Osteoblast (primary cell): ENCODE measurements around the gene ATXN10. TPM values are rescaled to one million over a fixed set of nuclear protein-coding genes. Genes with fewer than 3 reads are reported as not detected.
A peak's percentile ranks its signal among the peaks of the same experiment; 100 is the strongest.

Experiments
- DNase-seq: peaks from one replicate; pipeline ENCODE4 v3.0.0; 2011; ENCODE audit warnings: low spot score, mixed read lengths; ENCODE audit not compliant: insufficient read length; ENCODE audit errors: missing footprints
- H2AFZ ChIP-seq: 2 replicates; pipeline ENCODE4 v1.6.0; 2011; ENCODE audit warnings: mild to moderate bottlenecking, low read length
- H3K27ac ChIP-seq: 2 replicates; pipeline ENCODE4 v1.5.1; 2011; ENCODE audit warnings: mild to moderate bottlenecking, low read depth, low read length, moderate library complexity
- H3K27me3 ChIP-seq: 2 replicates; pipeline ENCODE4 v1.6.0; 2012; ENCODE audit warnings: mild to moderate bottlenecking, control low read depth, inconsistent platforms, low read length, moderate library complexity; ENCODE audit not compliant: insufficient read depth
- H3K36me3 ChIP-seq: 2 replicates; pipeline ENCODE4 v1.5.1; 2011; ENCODE audit warnings: mild to moderate bottlenecking, low read length, control low read depth, moderate library complexity; ENCODE audit not compliant: insufficient read depth
- H3K4me1 ChIP-seq: 2 replicates; pipeline ENCODE4 v1.5.1; 2011; ENCODE audit warnings: mild to moderate bottlenecking, low read length, control low read depth, moderate library complexity; ENCODE audit not compliant: insufficient read depth
- H3K4me2 ChIP-seq: 2 replicates; pipeline ENCODE4 v1.6.0; 2011; ENCODE audit warnings: mild to moderate bottlenecking, low read length; ENCODE audit not compliant: insufficient read depth
- H3K4me3 ChIP-seq: fragments of 200-600 bp; sonication (generic); 3 replicates; pipeline ENCODE4 v1.5.1; 2012; ENCODE audit warnings: mild to moderate bottlenecking, low read length, inconsistent platforms; ENCODE audit not compliant: insufficient read depth
- H3K79me2 ChIP-seq: 2 replicates; pipeline ENCODE4 v1.6.0; 2012; ENCODE audit warnings: mild to moderate bottlenecking, low read length, control low read depth, inconsistent platforms; ENCODE audit not compliant: insufficient read depth
- H3K9me3 ChIP-seq: 2 replicates; pipeline ENCODE4 v1.5.1; 2011; ENCODE audit warnings: low read depth, low read length, control low read depth
- H4K20me1 ChIP-seq: 2 replicates; pipeline ENCODE4 v1.6.0; 2012; ENCODE audit warnings: mild to moderate bottlenecking, low read length, control low read depth; ENCODE audit not compliant: insufficient read depth
- total RNA-seq: library from RNA; depleted of rRNA; stranded (reverse); fragments of >200 nt; gene quantifications from 2 replicates; pipeline ENCODE4 v1.2.3, GENCODE V29; 2012
- TF ChIP-seq, protein P1 (sequence below): IDR thresholded peaks from 2 replicates; pipeline ENCODE4 v1.5.1; 2011; ENCODE audit warnings: mild to moderate bottlenecking, low read depth, low read length, moderate library complexity; ENCODE audit errors: extremely low read depth

The ATXN10 gene
- total RNA-seq, 1 donor, result 138 TPM

DNA sequence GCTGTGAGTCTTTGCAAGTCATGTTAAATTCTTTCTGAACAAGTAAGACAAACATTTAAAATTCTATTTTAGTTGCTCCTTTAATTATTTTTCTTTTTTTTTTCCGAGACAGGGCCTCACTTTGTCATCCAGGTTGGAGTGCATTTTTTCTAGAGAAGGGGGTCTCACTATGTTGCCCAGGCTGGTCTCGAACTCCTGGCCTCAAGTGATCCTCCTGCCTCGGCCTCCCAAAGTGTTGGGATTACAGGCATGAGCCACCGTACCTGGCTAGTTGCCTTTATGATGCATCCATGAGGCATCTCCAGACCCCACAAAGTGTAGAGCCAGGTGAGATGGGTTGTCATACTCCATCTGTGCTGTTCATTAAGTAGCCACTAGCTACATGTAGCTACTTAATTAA lies 4.4 kb downstream of the ATXN10 start:
- Histone ChIP-seq H3K27me3 (no peaks in the 10 kb centered on the region), H3K4me1 (peaks cover 52% of the 10 kb centered on the region), H3K9me3 (no peaks in the 10 kb centered on the region), H3K79me2 (peaks cover 93% of the 10 kb centered on the region), H3K4me3 (no peak overlapping the region), H3K27ac (peak overlapping the region; percentile 51), H3K4me2 (no peak overlapping the region), H3K36me3 (peaks cover 7% of the 10 kb centered on the region), H4K20me1 (peaks cover 36% of the 10 kb centered on the region), H2AFZ (no peak overlapping the region)
- DNase-seq, result no peak
- TF ChIP-seq, protein P1, sequence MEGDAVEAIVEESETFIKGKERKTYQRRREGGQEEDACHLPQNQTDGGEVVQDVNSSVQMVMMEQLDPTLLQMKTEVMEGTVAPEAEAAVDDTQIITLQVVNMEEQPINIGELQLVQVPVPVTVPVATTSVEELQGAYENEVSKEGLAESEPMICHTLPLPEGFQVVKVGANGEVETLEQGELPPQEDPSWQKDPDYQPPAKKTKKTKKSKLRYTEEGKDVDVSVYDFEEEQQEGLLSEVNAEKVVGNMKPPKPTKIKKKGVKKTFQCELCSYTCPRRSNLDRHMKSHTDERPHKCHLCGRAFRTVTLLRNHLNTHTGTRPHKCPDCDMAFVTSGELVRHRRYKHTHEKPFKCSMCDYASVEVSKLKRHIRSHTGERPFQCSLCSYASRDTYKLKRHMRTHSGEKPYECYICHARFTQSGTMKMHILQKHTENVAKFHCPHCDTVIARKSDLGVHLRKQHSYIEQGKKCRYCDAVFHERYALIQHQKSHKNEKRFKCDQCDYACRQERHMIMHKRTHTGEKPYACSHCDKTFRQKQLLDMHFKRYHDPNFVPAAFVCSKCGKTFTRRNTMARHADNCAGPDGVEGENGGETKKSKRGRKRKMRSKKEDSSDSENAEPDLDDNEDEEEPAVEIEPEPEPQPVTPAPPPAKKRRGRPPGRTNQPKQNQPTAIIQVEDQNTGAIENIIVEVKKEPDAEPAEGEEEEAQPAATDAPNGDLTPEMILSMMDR, result no peak

DNA sequence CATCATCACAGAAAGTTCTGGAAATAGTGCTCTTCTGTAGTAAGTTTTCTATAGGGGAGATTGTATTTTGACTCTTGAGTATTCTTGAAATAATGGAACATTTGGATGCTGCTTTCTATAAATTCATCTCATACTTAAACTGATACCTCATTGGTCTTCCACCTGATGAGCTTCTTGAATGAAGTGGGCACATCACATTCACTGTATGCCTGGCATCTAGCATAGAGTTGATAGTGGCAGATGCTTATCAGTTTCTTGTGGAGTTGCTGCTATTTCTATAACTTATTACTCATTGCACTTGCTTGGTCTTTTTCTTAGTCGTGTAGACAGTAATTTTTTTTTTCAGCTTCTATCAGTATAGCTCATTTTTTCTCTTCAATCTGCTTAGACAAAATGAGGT lies 5.4 kb downstream of the ATXN10 start:
- Histone ChIP-seq H3K9me3 (no peaks in the 10 kb centered on the region), H3K4me3 (no peak overlapping the region), H3K4me1 (peaks cover 62% of the 10 kb centered on the region), H3K79me2 (peaks cover 97% of the 10 kb centered on the region), H3K27ac (peak overlapping the region; percentile 6), H3K4me2 (no peak overlapping the region), H4K20me1 (peaks cover 41% of the 10 kb centered on the region), H3K36me3 (peaks cover 7% of the 10 kb centered on the region), H3K27me3 (no peaks in the 10 kb centered on the region), H2AFZ (no peak overlapping the region)
- peak; percentile 59 for DNase-seq
- TF ChIP-seq, protein P1, result no peak

DNA sequence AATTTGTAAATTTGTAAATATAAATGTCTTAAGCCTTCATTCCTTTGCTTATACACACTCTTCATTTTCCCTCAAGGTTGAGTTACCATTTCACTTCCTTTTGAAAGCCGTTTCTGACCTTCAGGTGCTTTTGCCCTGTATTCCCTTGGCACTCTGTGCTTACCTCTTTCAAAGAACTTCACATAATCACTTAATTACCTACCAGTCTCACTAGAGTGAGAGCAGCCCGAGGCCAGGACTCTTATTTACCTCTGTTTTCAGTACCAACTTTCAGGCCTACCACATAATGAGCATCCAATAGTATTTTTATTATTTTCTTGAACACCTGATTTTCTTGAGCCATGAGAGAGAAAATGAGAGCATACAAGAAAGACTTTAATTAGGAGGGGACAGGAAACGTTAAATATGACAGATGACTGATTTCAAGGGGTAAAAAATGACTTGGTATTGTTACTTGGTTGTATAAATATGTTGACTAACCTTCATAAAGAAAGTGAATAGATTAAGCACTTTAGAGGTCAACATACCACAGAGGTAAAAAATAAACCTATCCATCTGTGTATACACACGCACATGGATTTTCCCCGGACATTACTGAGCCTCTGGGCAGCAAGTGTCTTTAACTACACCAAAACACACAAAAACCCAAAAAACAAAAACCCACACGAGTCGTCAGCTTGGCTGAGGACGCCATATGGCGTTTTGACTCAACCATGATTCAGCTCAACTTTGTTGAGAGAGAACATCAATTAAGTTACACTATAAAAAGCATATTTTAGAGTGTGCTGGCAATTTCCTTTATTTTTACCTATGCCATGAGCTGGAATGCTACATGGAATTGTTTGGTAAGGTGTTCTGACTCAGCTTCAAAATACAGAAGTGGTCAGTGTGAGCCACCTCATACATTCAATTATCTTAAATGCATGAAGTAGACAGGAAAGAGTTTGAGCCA lies 7.6 kb downstream of the ATXN10 start:
- H3K27me3 ChIP-seq, result no peaks in the 10 kb centered on the region
- H3K9me3 ChIP-seq, result no peaks in the 10 kb centered on the region
- H3K4me1 ChIP-seq, result peaks cover 65% of the 10 kb centered on the region
- peaks cover 97% of the 10 kb centered on the region for H3K79me2 ChIP-seq
- H4K20me1 ChIP-seq, result peaks cover 23% of the 10 kb centered on the region
- peaks cover 7% of the 10 kb centered on the region for H3K36me3 ChIP-seq
- H3K4me3 ChIP-seq, result peak overlapping the region; percentile 12
- TF ChIP-seq, protein P1, result no peak
- H3K4me2 ChIP-seq, result peak overlapping the region; percentile 61
- peak overlapping the region; percentile 93 for H3K27ac ChIP-seq
- DNase-seq, result peak; percentile 62
- no peak overlapping the region for H2AFZ ChIP-seq
